ENCODE measurements around the gene HMGCS1.

DNA sequence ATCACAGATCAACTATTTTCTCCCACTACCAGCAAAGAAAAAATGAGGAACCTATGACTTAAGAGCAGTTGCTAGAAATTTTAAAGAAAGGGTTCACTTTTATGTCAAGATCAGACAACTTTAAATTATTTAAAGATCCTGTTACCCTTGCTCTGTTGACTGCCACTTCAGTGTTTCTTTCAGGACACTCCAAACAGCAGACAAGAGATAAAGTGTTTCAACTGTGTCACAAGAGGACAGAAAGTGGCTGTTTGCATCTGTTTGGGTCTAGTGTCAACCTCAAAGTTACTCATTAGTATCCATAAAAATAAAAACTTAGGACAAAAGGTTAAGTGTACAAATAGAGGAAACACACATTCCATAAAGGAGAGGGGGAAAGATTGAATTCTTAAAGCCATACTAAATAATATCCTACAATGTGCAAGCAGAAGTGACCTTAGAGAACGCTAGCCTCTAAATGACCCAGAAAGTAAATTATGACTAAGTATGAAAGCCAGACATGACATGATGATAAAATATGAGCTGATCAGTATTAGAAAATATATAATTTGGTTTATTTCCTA is 24.9 kb downstream of the HMGCS1 start:
- TF ChIP-seq, protein P1, sequence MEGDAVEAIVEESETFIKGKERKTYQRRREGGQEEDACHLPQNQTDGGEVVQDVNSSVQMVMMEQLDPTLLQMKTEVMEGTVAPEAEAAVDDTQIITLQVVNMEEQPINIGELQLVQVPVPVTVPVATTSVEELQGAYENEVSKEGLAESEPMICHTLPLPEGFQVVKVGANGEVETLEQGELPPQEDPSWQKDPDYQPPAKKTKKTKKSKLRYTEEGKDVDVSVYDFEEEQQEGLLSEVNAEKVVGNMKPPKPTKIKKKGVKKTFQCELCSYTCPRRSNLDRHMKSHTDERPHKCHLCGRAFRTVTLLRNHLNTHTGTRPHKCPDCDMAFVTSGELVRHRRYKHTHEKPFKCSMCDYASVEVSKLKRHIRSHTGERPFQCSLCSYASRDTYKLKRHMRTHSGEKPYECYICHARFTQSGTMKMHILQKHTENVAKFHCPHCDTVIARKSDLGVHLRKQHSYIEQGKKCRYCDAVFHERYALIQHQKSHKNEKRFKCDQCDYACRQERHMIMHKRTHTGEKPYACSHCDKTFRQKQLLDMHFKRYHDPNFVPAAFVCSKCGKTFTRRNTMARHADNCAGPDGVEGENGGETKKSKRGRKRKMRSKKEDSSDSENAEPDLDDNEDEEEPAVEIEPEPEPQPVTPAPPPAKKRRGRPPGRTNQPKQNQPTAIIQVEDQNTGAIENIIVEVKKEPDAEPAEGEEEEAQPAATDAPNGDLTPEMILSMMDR (conservative IDR thresholded peaks at IDR 0.05), result no peak
- TF ChIP-seq ZFX (IDR thresholded peaks at IDR 0.05), result no peak

Measured in C4-2B (cell line).